ENCODE results near the gene HIVEP2. TPM values are rescaled to one million over a fixed set of nuclear protein-coding genes. Genes with fewer than 3 reads are reported as not detected.

The HIVEP2 gene
- total RNA-seq, 1 experiment from 2014 or later: 9.1 TPM

DNA sequence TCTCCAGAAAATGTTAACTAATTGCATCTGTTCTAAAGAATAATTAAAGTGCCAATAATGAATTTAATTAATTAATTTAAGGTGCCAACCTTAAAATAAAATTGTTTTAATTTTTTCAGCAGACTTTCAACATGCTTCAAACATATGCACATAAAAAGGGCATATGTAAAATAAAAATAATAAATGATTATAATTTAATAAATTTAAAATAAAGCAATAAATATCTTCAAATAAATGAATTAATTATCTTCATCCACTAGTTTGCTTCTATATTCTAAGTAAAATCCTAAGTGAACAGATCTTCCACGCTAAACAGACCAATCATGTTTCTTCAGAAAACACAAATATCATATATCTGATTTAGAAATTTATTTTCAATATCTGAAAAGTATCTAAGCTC is 119.2 kb downstream of the HIVEP2 start:
- H3K79me2 ChIP-seq (ENCODE audit: low read length): no peaks in the 10 kb centered on the region
- BruUV-seq (replicated peaks): no TSS peak
- H3K4me3 ChIP-seq (ENCODE audit: low read length): no peak overlapping the region
- H3K9me3 ChIP-seq (ENCODE audit: low read length): no peaks in the 10 kb centered on the region
- H3K27ac ChIP-seq (ENCODE audit: low read length): no peak overlapping the region
- no peaks in the 10 kb centered on the region for H3K36me3 ChIP-seq (ENCODE audit: low read depth, low read length)
- no peaks in the 10 kb centered on the region for H3K9me2 ChIP-seq (replicated peaks; ENCODE audit: low read length)
- ChIA-PET POLR2A (ENCODE audit: unreplicated experiment) (no interaction called here), CTCF (no interaction called here)
- no peaks in the 10 kb centered on the region; the same call in 1 of the 2 replicates for H3K4me1 ChIP-seq (ENCODE audit: insufficient read depth, low read length)
- no peaks in the 10 kb centered on the region for H4K20me1 ChIP-seq (ENCODE audit: low read length)
- no peak overlapping the region for H3K9ac ChIP-seq (ENCODE audit: low read length)
- no peak overlapping the region for H2AFZ ChIP-seq (ENCODE audit: low read length)
- TF ChIP-seq EZH2phosphoT487 (IDR thresholded peaks at IDR 0.05; ENCODE audit: borderline replicate concordance, low read length): no peak
- TF ChIP-seq, protein P1, sequence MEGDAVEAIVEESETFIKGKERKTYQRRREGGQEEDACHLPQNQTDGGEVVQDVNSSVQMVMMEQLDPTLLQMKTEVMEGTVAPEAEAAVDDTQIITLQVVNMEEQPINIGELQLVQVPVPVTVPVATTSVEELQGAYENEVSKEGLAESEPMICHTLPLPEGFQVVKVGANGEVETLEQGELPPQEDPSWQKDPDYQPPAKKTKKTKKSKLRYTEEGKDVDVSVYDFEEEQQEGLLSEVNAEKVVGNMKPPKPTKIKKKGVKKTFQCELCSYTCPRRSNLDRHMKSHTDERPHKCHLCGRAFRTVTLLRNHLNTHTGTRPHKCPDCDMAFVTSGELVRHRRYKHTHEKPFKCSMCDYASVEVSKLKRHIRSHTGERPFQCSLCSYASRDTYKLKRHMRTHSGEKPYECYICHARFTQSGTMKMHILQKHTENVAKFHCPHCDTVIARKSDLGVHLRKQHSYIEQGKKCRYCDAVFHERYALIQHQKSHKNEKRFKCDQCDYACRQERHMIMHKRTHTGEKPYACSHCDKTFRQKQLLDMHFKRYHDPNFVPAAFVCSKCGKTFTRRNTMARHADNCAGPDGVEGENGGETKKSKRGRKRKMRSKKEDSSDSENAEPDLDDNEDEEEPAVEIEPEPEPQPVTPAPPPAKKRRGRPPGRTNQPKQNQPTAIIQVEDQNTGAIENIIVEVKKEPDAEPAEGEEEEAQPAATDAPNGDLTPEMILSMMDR (conservative IDR thresholded peaks at IDR 0.05; ENCODE audit: low read depth, low read length): no peak
- TF ChIP-seq EZH2 (IDR thresholded peaks at IDR 0.05; ENCODE audit: low read length, unreplicated experiment): no peak
- intact Hi-C loops (cut with micrococcal nuclease): no loop called here
- H3K27me3 ChIP-seq (ENCODE audit: low read length): no peaks in the 10 kb centered on the region
- ATAC-seq (no peak), DNase-seq (no peak)
- no peaks in the 10 kb centered on the region for H3F3A ChIP-seq (ENCODE audit: low read length, unreplicated experiment)
- no peak overlapping the region for H3K4me2 ChIP-seq (ENCODE audit: low read length)

DNA sequence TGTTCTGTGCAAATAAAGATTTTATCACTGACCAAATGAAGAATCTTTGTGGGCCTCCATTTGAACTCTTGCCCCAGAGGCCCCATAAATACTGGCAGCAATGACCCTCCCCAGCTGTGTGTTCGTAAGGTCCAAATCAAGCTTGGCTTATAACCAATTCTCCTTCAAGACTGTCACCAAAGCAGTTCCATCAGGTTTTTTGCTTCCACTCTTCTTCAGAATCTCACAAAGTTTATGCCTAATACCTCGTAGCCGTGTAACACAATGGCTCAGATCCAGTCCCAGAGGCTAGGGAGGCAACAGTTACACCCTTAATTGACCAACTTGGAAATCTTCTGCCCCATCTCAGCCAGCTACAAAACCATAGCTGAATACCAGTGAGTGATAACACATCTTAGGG is 120.5 kb downstream of the HIVEP2 start:
- Histone ChIP-seq H3K36me3 (ENCODE audit: low read depth, low read length) (no peaks in the 10 kb centered on the region), H3K4me2 (ENCODE audit: low read length) (no peak overlapping the region), H3K9me2 (replicated peaks; ENCODE audit: low read length) (no peaks in the 10 kb centered on the region), H3F3A (ENCODE audit: low read length, unreplicated experiment) (no peaks in the 10 kb centered on the region), H3K4me1 (ENCODE audit: insufficient read depth, low read length) (peaks cover 3% of the 10 kb centered on the region; the same call in 1 of the 2 replicates), H3K9me3 (ENCODE audit: low read length) (no peaks in the 10 kb centered on the region), H3K27ac (ENCODE audit: low read length) (no peak overlapping the region), H3K27me3 (ENCODE audit: low read length) (no peaks in the 10 kb centered on the region), H3K9ac (ENCODE audit: low read length) (no peak overlapping the region), H4K20me1 (ENCODE audit: low read length) (no peaks in the 10 kb centered on the region), H3K79me2 (ENCODE audit: low read length) (no peaks in the 10 kb centered on the region), H2AFZ (ENCODE audit: low read length) (no peak overlapping the region), H3K4me3 (ENCODE audit: low read length) (no peak overlapping the region)
- no peak for DNase-seq
- no TSS peak for BruUV-seq (replicated peaks)
- ChIA-PET CTCF (no interaction called here), POLR2A (ENCODE audit: unreplicated experiment) (interaction anchor here (0.7 kb wide), 1 partner anchor 8 kb away, joined by 6 read pairs; no protein-coding TSS in a partner anchor)
- no peak for ATAC-seq
- no peak for TF ChIP-seq EZH2phosphoT487 (IDR thresholded peaks at IDR 0.05; ENCODE audit: borderline replicate concordance, low read length)
- no peak for TF ChIP-seq EZH2 (IDR thresholded peaks at IDR 0.05; ENCODE audit: low read length, unreplicated experiment)
- TF ChIP-seq, protein P1 (conservative IDR thresholded peaks at IDR 0.05; ENCODE audit: low read depth, low read length): no peak
- intact Hi-C loops (cut with micrococcal nuclease): no loop called here

DNA sequence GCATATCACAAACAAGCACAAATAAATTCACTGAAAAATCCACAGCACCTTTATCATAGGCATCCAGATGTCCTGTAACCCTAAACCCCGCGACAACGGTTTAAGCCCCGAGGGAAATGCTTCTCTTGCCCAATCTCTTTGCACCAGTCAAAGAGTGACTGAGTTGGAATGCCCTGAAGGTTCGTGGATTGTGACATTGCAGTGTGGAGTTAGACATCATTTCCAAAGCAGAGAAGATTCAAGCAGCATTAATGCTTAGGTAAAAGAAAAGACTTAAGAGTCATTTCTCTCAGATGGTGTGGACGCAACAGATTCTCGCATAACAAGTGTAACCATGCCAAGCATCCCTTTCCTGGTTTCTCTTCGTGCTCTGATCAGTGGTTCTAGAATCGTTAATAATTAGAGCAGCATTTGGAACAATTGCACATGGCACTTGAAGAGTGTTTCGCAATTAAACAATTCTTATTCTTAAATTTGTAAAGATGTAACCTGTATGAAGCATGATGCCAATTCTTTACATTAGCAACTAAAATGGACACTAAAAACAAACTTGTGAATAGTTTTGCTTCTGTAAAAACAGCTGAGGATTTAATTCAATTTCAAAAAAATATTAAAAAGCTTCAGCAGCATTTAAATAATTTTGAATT is 121.6 kb downstream of the HIVEP2 start:
- H3K27me3 ChIP-seq (ENCODE audit: low read length): no peaks in the 10 kb centered on the region
- CTCF ChIA-PET: no interaction called here
- no peaks in the 10 kb centered on the region for H4K20me1 ChIP-seq (ENCODE audit: low read length)
- POLR2A ChIA-PET (ENCODE audit: unreplicated experiment): interaction anchor here (0.7 kb wide), 1 partner anchor 9 kb away, joined by 6 read pairs; no protein-coding TSS in a partner anchor
- H3K9me2 ChIP-seq (replicated peaks; ENCODE audit: low read length): no peaks in the 10 kb centered on the region
- H3K9me3 ChIP-seq (ENCODE audit: low read length): no peaks in the 10 kb centered on the region
- no peak overlapping the region for H2AFZ ChIP-seq (ENCODE audit: low read length)
- intact Hi-C loops (cut with micrococcal nuclease): no loop called here
- TF ChIP-seq EZH2 (IDR thresholded peaks at IDR 0.05; ENCODE audit: low read length, unreplicated experiment): no peak
- TF ChIP-seq, protein P1 (conservative IDR thresholded peaks at IDR 0.05; ENCODE audit: low read depth, low read length): 0 out of 2 replicates have a peak, but pooled peaks have one; percentile 4
- no peaks in the 10 kb centered on the region for H3K36me3 ChIP-seq (ENCODE audit: low read depth, low read length)
- H3K27ac ChIP-seq (ENCODE audit: low read length): no peak overlapping the region
- H3K79me2 ChIP-seq (ENCODE audit: low read length): no peaks in the 10 kb centered on the region
- DNase-seq (no peak), ATAC-seq (no peak)
- H3K4me1 ChIP-seq (ENCODE audit: insufficient read depth, low read length): peaks cover 3% of the 10 kb centered on the region; the same call in 1 of the 2 replicates
- H3F3A ChIP-seq (ENCODE audit: low read length, unreplicated experiment): no peaks in the 10 kb centered on the region
- BruUV-seq (replicated peaks): no TSS peak
- H3K4me2 ChIP-seq (ENCODE audit: low read length): no peak overlapping the region
- H3K9ac ChIP-seq (ENCODE audit: low read length): no peak overlapping the region
- no peak overlapping the region for H3K4me3 ChIP-seq (ENCODE audit: low read length)

All from PC-3 (cell line).